ENCODE results near the gene TMEM63A. TPM values are rescaled to one million over a fixed set of nuclear protein-coding genes. Genes with fewer than 3 reads are reported as not detected.

TMEM63A gene
- polyA plus RNA-seq, 3 donors: 3.0 to 48.0 (median 5.8) TPM

DNA sequence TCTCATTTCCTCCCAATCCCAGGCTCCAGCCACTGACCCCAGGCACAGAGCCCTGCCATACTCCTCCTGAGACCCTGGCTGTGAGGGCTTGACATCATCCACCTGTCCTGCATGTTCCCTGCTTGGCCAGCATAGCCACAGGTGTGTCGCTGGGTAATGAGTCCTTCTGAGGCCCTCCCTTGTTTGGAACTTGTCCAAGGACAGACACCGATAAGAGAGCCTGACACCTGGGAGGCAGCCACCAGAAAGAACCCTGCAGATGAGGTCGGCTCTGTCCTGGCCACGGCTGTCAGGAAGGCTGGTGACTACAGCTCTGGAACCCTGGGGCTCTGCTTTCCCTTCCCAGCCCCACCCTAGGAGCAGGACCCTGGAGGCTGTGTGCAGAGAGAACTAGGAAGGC is 34.6 kb downstream of the TMEM63A start:
- Mint-ChIP-seq H3K27me3 (ENCODE audit: low read depth in 3 of 3) (peaks cover 0 to 2% (median 0%) of the 10 kb centered on the region in 3 donors), H3K36me3 (peaks cover 50 to 76% of the 10 kb centered on the region in 2 donors), H3K9me3 (no peaks in the 10 kb centered on the region), H3K27ac (peak overlapping the region in 2 of 7 donors; percentile 4 to 30), H3K4me3 (no peak overlapping the region), H3K4me1 (peaks cover 34% of the 10 kb centered on the region)
- H3K27me3 ChIP-seq (ENCODE audit: control insufficient read depth in 2 of 2, insufficient read depth in 2 of 2, low read length in 2 of 2): no peaks in the 10 kb centered on the region
- peaks cover 20 to 55% of the 10 kb centered on the region in 2 donors for H3K36me3 ChIP-seq (replicated peaks in 1 of 2; ENCODE audit: control insufficient read depth in 1 of 2, insufficient read depth in 2 of 2, low read length in 2 of 2)
- TF ChIP-seq, protein P1, sequence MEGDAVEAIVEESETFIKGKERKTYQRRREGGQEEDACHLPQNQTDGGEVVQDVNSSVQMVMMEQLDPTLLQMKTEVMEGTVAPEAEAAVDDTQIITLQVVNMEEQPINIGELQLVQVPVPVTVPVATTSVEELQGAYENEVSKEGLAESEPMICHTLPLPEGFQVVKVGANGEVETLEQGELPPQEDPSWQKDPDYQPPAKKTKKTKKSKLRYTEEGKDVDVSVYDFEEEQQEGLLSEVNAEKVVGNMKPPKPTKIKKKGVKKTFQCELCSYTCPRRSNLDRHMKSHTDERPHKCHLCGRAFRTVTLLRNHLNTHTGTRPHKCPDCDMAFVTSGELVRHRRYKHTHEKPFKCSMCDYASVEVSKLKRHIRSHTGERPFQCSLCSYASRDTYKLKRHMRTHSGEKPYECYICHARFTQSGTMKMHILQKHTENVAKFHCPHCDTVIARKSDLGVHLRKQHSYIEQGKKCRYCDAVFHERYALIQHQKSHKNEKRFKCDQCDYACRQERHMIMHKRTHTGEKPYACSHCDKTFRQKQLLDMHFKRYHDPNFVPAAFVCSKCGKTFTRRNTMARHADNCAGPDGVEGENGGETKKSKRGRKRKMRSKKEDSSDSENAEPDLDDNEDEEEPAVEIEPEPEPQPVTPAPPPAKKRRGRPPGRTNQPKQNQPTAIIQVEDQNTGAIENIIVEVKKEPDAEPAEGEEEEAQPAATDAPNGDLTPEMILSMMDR (IDR thresholded peaks at IDR 0.05): no peak
- no peak overlapping the region for H3K9ac ChIP-seq (ENCODE audit: insufficient read depth, low read length, poor library complexity, severe bottlenecking)
- H3K4me3 ChIP-seq (replicated peaks in 1 of 3; ENCODE audit: low read depth in 2 of 3, low read length in 3 of 3): no peak overlapping the region
- 92% methylated on average over 2 of the region's 4 CpGs for WGBS (ENCODE audit: insufficient coverage)
- H3K9me3 ChIP-seq (replicated peaks in 1 of 2; ENCODE audit: control insufficient read depth in 1 of 2, insufficient read depth in 1 of 2, low read length in 2 of 2): no peaks in the 10 kb centered on the region
- H2AFZ ChIP-seq (ENCODE audit: insufficient read depth, low read depth, low read length, poor library complexity, severe bottlenecking): no peak overlapping the region
- DNase-seq: no peak
- H3K27ac ChIP-seq (ENCODE audit: low read depth in 1 of 2, low read length in 2 of 2): no peak overlapping the region
- intact Hi-C loops (cut with micrococcal nuclease): no loop called here
- H4K20me1 ChIP-seq (ENCODE audit: insufficient read depth, low read length): no peaks in the 10 kb centered on the region
- no peak overlapping the region for H3K4me2 ChIP-seq (replicated peaks; ENCODE audit: extremely low read depth, low read length, poor library complexity, severe bottlenecking)
- no peaks in the 10 kb centered on the region for H3K79me2 ChIP-seq (ENCODE audit: insufficient read depth, low read length)
- peaks cover 23 to 24% of the 10 kb centered on the region in 2 donors for H3K4me1 ChIP-seq (ENCODE audit: control insufficient read depth in 1 of 2, insufficient read depth in 2 of 2, low read length in 2 of 2)

- Histone ChIP-seq H3K4me3 (replicated peaks in 1 of 3; ENCODE audit: low read depth in 2 of 3, low read length in 3 of 3) (no peak overlapping the region), H4K20me1 (ENCODE audit: insufficient read depth, low read length) (no peaks in the 10 kb centered on the region), H2AFZ (ENCODE audit: insufficient read depth, low read depth, low read length, poor library complexity, severe bottlenecking) (no peak overlapping the region), H3K9me3 (replicated peaks in 1 of 2; ENCODE audit: control insufficient read depth in 1 of 2, insufficient read depth in 1 of 2, low read length in 2 of 2) (no peaks in the 10 kb centered on the region), H3K36me3 (replicated peaks in 1 of 2; ENCODE audit: control insufficient read depth in 1 of 2, insufficient read depth in 2 of 2, low read length in 2 of 2) (peaks cover 20 to 50% of the 10 kb centered on the region in 2 donors), H3K9ac (ENCODE audit: insufficient read depth, low read length, poor library complexity, severe bottlenecking) (no peak overlapping the region), H3K79me2 (ENCODE audit: insufficient read depth, low read length) (no peaks in the 10 kb centered on the region), H3K4me2 (replicated peaks; ENCODE audit: extremely low read depth, low read length, poor library complexity, severe bottlenecking) (no peak overlapping the region), H3K27ac (ENCODE audit: low read depth in 1 of 2, low read length in 2 of 2) (no peak overlapping the region), H3K4me1 (ENCODE audit: control insufficient read depth in 1 of 2, insufficient read depth in 2 of 2, low read length in 2 of 2) (peaks cover 14% of the 10 kb centered on the region in 2 donors), H3K27me3 (ENCODE audit: control insufficient read depth in 2 of 2, insufficient read depth in 2 of 2, low read length in 2 of 2) (no peaks in the 10 kb centered on the region)
- intact Hi-C loops (cut with micrococcal nuclease): no loop called here
- Mint-ChIP-seq H3K4me3 (no peak overlapping the region), H3K36me3 (peaks cover 42 to 67% of the 10 kb centered on the region in 2 donors), H3K9me3 (no peaks in the 10 kb centered on the region), H3K27ac (peak overlapping the region in 2 of 7 donors; percentile 10 to 25), H3K27me3 (ENCODE audit: low read depth in 3 of 3) (peaks cover 0 to 2% (median 0%) of the 10 kb centered on the region in 3 donors), H3K4me1 (peaks cover 24% of the 10 kb centered on the region)
- TF ChIP-seq, protein P1 (IDR thresholded peaks at IDR 0.05): no peak
- DNase-seq: no peak
- WGBS (ENCODE audit: insufficient coverage): 98% methylated on average over 14 of the region's 20 CpGs
Observed at GRCh38 chr1:225846331-225847310, 35.6 kb downstream of the TMEM63A start.

Data from CD14-positive monocyte (primary cell).